ENCODE data around the gene LHPP.

Gene LHPP

GRCh38 chr10:124656113-124656490 is 194.5 kb downstream of the LHPP start:
- Histone ChIP-seq H3K4me3 (ENCODE audit: low read depth, low read length) (no peak overlapping the region), H3K4me1 (ENCODE audit: control insufficient read depth, insufficient read depth, low read length) (no peaks in the 10 kb centered on the region), H3K36me3 (ENCODE audit: control insufficient read depth in 2 of 2, insufficient read depth in 1 of 2, low read length in 2 of 2) (peaks cover 0 to 16% of the 10 kb centered on the region in 2 experiments; a peak in 2 of 3 replicates), H3K9me3 (ENCODE audit: control insufficient read depth, insufficient read depth, low read depth, low read length) (no peaks in the 10 kb centered on the region), H3K27ac (ENCODE audit: extremely low read depth, low read depth, low read length) (no peak overlapping the region)
- ChIA-PET POLR2A (no interaction called here), CTCF (interaction anchor here (0.9 kb wide), 1 partner anchor 86 kb away, joined by 5 read pairs; no protein-coding TSS in a partner anchor)
- TF ChIP-seq ATF2 (tag by site-specific recombination; IDR thresholded peaks at IDR 0.05; ENCODE audit: low read depth) (no peak), ZNF16 (tag by site-specific recombination; IDR thresholded peaks at IDR 0.05; ENCODE audit: low read depth) (no peak), ZNF366 (tag by site-specific recombination; conservative IDR thresholded peaks at IDR 0.05) (no peak), ZNF596 (tag by site-specific recombination; IDR thresholded peaks at IDR 0.05) (no peak), ZNF10 (tag by site-specific recombination; IDR thresholded peaks at IDR 0.05) (no peak), ZNF623 (tag by site-specific recombination; IDR thresholded peaks at IDR 0.05) (no peak), ZSCAN5A (tag by site-specific recombination; IDR thresholded peaks at IDR 0.05) (no peak), ZNF155 (tag by site-specific recombination; IDR thresholded peaks at IDR 0.05) (no peak), ZNF707 (tag by site-specific recombination; IDR thresholded peaks at IDR 0.05) (no peak), SALL2 (tag by site-specific recombination; IDR thresholded peaks at IDR 0.05; ENCODE audit: borderline replicate concordance) (no peak), HOXA7 (CRISPR knock-in tag; IDR thresholded peaks at IDR 0.05; ENCODE audit: borderline replicate concordance) (no peak), RBAK (tag by site-specific recombination; IDR thresholded peaks at IDR 0.05) (no peak), ZNF133 (tag by site-specific recombination; IDR thresholded peaks at IDR 0.05) (no peak), ZNF132 (tag by site-specific recombination; IDR thresholded peaks at IDR 0.05; ENCODE audit: borderline replicate concordance) (no peak), ZNF175 (tag by site-specific recombination; IDR thresholded peaks at IDR 0.05) (no peak), EGR2 (tag by site-specific recombination; IDR thresholded peaks at IDR 0.05; ENCODE audit: low read depth) (no peak), ZBTB6 (tag by site-specific recombination; IDR thresholded peaks at IDR 0.05) (no peak), ZNF292 (tag by site-specific recombination; IDR thresholded peaks at IDR 0.05; ENCODE audit: borderline replicate concordance, low read depth) (no peak), GLIS2 (tag by site-specific recombination; IDR thresholded peaks at IDR 0.05) (no peak), ZNF148 (tag by site-specific recombination; IDR thresholded peaks at IDR 0.05; ENCODE audit: borderline replicate concordance) (no peak)

- Histone ChIP-seq H3K4me1 (ENCODE audit: control insufficient read depth, insufficient read depth, low read length) (no peaks in the 10 kb centered on the region), H3K27ac (ENCODE audit: extremely low read depth, low read depth, low read length) (no peak overlapping the region), H3K4me3 (ENCODE audit: low read depth, low read length) (no peak overlapping the region), H3K9me3 (ENCODE audit: control insufficient read depth, insufficient read depth, low read depth, low read length) (no peaks in the 10 kb centered on the region), H3K36me3 (ENCODE audit: control insufficient read depth in 2 of 2, insufficient read depth in 1 of 2, low read length in 2 of 2) (peaks cover 0 to 16% of the 10 kb centered on the region in 2 experiments; a peak in 2 of 3 replicates)
- ChIA-PET POLR2A (no interaction called here), CTCF (no interaction called here)
- TF ChIP-seq ZNF561 (tag by site-specific recombination; IDR thresholded peaks at IDR 0.05; ENCODE audit: borderline replicate concordance) (no peak), ZBTB11 (tag by site-specific recombination; conservative IDR thresholded peaks at IDR 0.05; ENCODE audit: low read depth) (no peak), REPIN1 (tag by site-specific recombination; IDR thresholded peaks at IDR 0.05; ENCODE audit: low read depth) (no peak), ZNF664 (tag by site-specific recombination; IDR thresholded peaks at IDR 0.05) (no peak), ZNF169 (tag by site-specific recombination; IDR thresholded peaks at IDR 0.05) (no peak), ZNF677 (tag by site-specific recombination; IDR thresholded peaks at IDR 0.05) (no peak), GLI2 (tag by site-specific recombination; IDR thresholded peaks at IDR 0.05; ENCODE audit: borderline replicate concordance, low read depth) (no peak), MYNN (tag by site-specific recombination; IDR thresholded peaks at IDR 0.05; ENCODE audit: borderline replicate concordance) (no peak)
Measured at GRCh38 chr10:124656541-124656940, 194.9 kb downstream of the LHPP start.
